Midbrain (tissue), 1 donor: ENCODE results near the gene SEMA3C.

Source experiments
- DNase-seq: peaks from one replicate; lab custom pipeline; 2025; lab: John Stamatoyannopoulos, UW

Gene SEMA3C

GRCh38 chr7:80736371-80737125 is 182.3 kb downstream of the SEMA3C start:
- no peak for DNase-seq

- DNase-seq, result no peak
Measured at GRCh38 chr7:80735330-80735729, 183.5 kb downstream of the SEMA3C start.

- no peak for DNase-seq
Measured at GRCh38 chr7:80734011-80734410, 184.8 kb downstream of the SEMA3C start.

- DNase-seq, result no peak
Measured at GRCh38 chr7:80733333-80733915, 185.4 kb downstream of the SEMA3C start.

- no peak for DNase-seq
Measured at GRCh38 chr7:80732630-80733029, 186.2 kb downstream of the SEMA3C start.

GRCh38 chr7:80731281-80731680 is 187.6 kb downstream of the SEMA3C start:
- no peak for DNase-seq

- DNase-seq, result no peak
Measured at GRCh38 chr7:80729591-80730320, 189.1 kb downstream of the SEMA3C start.

GRCh38 chr7:80726666-80727065 is 192.2 kb downstream of the SEMA3C start:
- no peak for DNase-seq

GRCh38 chr7:80725181-80725611 is 193.7 kb downstream of the SEMA3C start:
- no peak for DNase-seq

- DNase-seq, result no peak
Measured at GRCh38 chr7:80724249-80724871, 194.5 kb downstream of the SEMA3C start.

GRCh38 chr7:80722616-80723195 is 196.1 kb downstream of the SEMA3C start:
- DNase-seq, result no peak

GRCh38 chr7:80721883-80722615 is 196.8 kb downstream of the SEMA3C start:
- no peak for DNase-seq

GRCh38 chr7:80720146-80720545 is 198.7 kb downstream of the SEMA3C start:
- DNase-seq, result no peak

- no peak for DNase-seq
Measured at GRCh38 chr7:80719261-80719660, 199.6 kb downstream of the SEMA3C start.

GRCh38 chr7:80711531-80711930 is 207.3 kb downstream of the SEMA3C start:
- DNase-seq, result no peak

GRCh38 chr7:80708123-80708522 is 210.7 kb downstream of the SEMA3C start:
- no peak for DNase-seq

- DNase-seq, result no peak
Measured at GRCh38 chr7:80707318-80707717, 211.5 kb downstream of the SEMA3C start.

- no peak for DNase-seq
Measured at GRCh38 chr7:80705130-80705781, 213.6 kb downstream of the SEMA3C start.

- DNase-seq, result no peak
Measured at GRCh38 chr7:80703272-80703671, 215.6 kb downstream of the SEMA3C start.

- DNase-seq, result no peak
Measured at GRCh38 chr7:80699721-80700256, 219.1 kb downstream of the SEMA3C start.
